GM23338 (cell line): ENCODE data around the gene SPARC.

ENCODE experiments used
- CTCF ChIP-seq, 2 experiments: fragments of 200-600 bp in 1 of 2; sonication (generic) in 1 of 2; conservative IDR thresholded peaks; 2 replicates each; pipeline versions ENCODE4 v1.5.1 to v1.6.1; 2016 to 2017; ENCODE audit warnings: antibody characterized with exemption in 2 of 2, low read depth in 2 of 2, mild to moderate bottlenecking in 2 of 2, moderate library complexity in 1 of 2
- EZH2 ChIP-seq: fragments of 200-600 bp; sonication (generic); IDR thresholded peaks from one replicate; pipeline ENCODE4 v1.8.0; 2017; ENCODE audit warnings: antibody characterized with exemption, mild to moderate bottlenecking, low read depth; ENCODE audit not compliant: unreplicated experiment
- POLR2AphosphoS5 ChIP-seq: IDR thresholded peaks from 2 replicates; pipeline ENCODE4 v1.6.1; 2016; ENCODE audit warnings: antibody characterized with exemption, low read depth

- TF ChIP-seq CTCF (conservative IDR thresholded peaks at IDR 0.05; ENCODE audit: low read depth in 2 of 2) (no peak), POLR2AphosphoS5 (no peak), EZH2 (no peak)
These were observed 47.3 kb upstream of the SPARC start for GRCh38 chr5:151734064-151734408.
